ENCODE data around the gene CACNB1. TPM values are rescaled to one million over a fixed set of nuclear protein-coding genes. Genes with fewer than 3 reads are reported as not detected.
A peak's percentile ranks its signal among the peaks of the same experiment; 100 is the strongest.

Gene CACNB1
- total and polyA plus RNA-seq, 2 experiments from 2014 or later: 27.6 to 41.6 TPM

DNA sequence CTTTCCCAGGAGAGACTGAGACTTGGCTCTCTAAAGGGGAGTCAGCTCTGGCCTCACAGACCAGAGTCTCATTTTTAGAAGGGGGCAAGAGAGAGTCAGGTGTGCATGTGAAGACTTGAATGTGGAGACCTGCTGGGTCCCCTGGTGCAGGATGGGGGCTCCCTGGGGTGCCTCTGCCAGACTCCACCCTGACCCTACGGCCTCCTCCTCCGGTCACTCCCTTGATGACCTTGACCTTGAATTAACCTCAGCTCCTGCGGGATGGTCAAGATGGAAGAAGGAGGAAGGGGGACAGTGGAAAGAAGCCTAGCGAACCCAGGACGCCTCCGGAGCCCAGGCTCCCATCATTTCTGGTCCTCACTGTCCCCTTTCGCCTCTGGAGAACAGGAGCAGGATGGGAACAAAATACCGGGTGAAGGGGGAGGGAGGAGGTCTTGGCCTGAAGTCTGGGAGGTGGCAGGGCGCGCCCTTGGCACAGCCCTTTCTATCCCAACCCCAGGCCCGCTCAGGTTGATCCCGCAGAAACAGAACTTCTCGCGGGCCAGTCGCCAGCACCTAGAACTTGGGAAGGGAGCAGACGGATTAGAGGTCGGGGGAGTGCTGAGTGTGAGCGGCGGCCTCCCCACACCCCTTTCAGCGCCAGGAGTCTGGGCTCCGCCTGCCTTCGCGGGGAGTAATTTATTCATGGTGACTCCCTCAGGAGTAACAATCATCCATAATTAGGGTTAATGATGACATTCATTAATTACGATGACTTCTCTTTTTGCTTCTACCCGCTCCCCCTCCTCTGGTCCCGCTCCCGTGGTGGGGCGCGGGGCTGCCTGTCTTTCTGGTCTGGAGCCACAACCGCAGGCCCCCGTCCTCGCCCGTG lies 26.7 kb upstream of the CACNB1 start:
- no peak overlapping the region for H3K27ac ChIP-seq
- peaks cover 53% of the 10 kb centered on the region for H3K27me3 ChIP-seq
- H3K4me3 ChIP-seq: no peak overlapping the region
- H3K9me3 ChIP-seq (ENCODE audit: low read depth): no peaks in the 10 kb centered on the region
- H3K36me3 ChIP-seq: no peaks in the 10 kb centered on the region
- no peak for DNase-seq (ENCODE audit: low read depth in 1 of 2, low spot score in 1 of 2)
- peaks cover 11% of the 10 kb centered on the region for H3K4me1 ChIP-seq (ENCODE audit: low read depth)
- TF ChIP-seq, protein P1, sequence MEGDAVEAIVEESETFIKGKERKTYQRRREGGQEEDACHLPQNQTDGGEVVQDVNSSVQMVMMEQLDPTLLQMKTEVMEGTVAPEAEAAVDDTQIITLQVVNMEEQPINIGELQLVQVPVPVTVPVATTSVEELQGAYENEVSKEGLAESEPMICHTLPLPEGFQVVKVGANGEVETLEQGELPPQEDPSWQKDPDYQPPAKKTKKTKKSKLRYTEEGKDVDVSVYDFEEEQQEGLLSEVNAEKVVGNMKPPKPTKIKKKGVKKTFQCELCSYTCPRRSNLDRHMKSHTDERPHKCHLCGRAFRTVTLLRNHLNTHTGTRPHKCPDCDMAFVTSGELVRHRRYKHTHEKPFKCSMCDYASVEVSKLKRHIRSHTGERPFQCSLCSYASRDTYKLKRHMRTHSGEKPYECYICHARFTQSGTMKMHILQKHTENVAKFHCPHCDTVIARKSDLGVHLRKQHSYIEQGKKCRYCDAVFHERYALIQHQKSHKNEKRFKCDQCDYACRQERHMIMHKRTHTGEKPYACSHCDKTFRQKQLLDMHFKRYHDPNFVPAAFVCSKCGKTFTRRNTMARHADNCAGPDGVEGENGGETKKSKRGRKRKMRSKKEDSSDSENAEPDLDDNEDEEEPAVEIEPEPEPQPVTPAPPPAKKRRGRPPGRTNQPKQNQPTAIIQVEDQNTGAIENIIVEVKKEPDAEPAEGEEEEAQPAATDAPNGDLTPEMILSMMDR (IDR thresholded peaks at IDR 0.05; ENCODE audit: low read depth, low read length): no peak

DNA sequence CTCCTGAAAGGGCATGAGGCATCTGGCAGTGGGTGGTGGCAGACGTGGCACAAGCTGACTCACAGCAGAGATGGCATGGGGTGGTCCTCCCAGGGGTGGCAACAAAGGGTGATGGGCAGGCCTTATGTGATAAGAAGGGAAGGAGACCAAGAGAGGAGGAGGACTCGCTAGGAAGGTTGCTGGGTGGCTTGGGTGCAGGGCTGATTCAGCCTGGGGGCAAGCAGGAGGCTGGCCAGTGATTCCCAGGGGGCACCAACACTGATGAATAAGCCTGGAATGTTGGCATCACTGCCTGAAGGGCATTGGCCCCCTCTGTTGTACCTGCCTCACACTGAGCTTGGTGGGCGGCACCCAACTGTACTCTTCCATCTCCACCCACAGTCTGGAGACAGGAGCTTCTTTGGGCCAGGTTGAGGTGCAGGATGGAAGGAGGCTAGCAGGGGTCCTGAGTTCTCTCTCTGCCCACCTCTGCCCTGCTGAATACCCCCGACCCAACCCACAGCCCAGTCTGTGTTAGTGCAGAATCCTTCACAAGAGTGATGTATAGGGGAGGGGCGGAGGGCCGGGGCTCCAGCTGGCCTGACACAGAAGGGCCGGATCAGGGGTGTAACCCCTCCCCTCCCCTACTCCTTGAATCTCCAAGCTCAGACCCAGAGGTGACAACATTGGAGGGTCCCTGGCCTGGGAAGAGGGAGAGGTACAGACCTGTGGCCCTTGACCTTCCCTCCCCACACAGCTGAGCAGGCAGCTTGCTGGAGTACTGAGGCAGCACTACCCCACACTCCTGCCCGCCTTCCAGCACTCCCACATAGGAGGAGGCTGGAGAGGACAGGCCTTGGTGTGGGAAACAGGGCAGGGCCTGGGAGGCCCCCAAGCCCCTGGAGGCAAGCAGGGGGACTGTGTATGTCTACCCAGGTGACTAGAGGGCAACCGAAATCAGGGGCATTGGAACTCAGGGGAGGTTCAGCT lies 25.7 kb upstream of the CACNB1 start:
- Histone ChIP-seq H3K27ac (no peak overlapping the region), H3K4me3 (no peak overlapping the region), H3K27me3 (peaks cover 62% of the 10 kb centered on the region), H3K9me3 (ENCODE audit: low read depth) (no peaks in the 10 kb centered on the region), H3K4me1 (ENCODE audit: low read depth) (peaks cover 11% of the 10 kb centered on the region), H3K36me3 (no peaks in the 10 kb centered on the region)
- DNase-seq (ENCODE audit: low read depth in 1 of 2, low spot score in 1 of 2): no peak
- TF ChIP-seq, protein P1 (IDR thresholded peaks at IDR 0.05; ENCODE audit: low read depth, low read length): no peak

DNA sequence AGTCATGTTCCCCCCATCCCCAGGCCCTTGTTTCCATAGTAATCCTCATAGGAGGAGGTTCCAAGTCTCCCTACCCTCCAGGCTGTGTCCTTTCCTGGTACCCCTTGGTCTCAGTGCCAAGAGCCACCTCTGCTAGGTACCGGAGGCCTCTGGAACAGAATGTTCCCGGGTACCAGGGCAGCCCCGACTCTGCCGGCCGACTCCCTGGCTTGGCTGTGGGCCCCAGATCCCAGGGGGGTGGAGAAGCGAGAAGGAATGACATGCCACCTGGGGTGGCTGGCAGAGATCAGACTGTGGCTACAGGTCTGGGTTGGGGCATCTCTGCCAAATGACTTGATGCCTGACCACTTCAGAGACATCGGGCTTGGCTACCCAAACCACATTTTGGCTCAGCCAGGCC lies 24.7 kb upstream of the CACNB1 start:
- H3K27ac ChIP-seq: no peak overlapping the region
- H3K27me3 ChIP-seq: peaks cover 72% of the 10 kb centered on the region
- H3K4me1 ChIP-seq (ENCODE audit: low read depth): peaks cover 11% of the 10 kb centered on the region
- TF ChIP-seq, protein P1 (IDR thresholded peaks at IDR 0.05; ENCODE audit: low read depth, low read length): no peak
- no peaks in the 10 kb centered on the region for H3K36me3 ChIP-seq
- DNase-seq (ENCODE audit: low read depth in 1 of 2, low spot score in 1 of 2): no peak
- H3K4me3 ChIP-seq: no peak overlapping the region
- no peaks in the 10 kb centered on the region for H3K9me3 ChIP-seq (ENCODE audit: low read depth)

GRCh38 chr17:39221572-39221971 lies 24.1 kb upstream of the CACNB1 start:
- no peaks in the 10 kb centered on the region for H3K9me3 ChIP-seq (ENCODE audit: low read depth)
- DNase-seq (ENCODE audit: low read depth in 1 of 2, low spot score in 1 of 2): no peak
- peaks cover 76% of the 10 kb centered on the region for H3K27me3 ChIP-seq
- H3K4me1 ChIP-seq (ENCODE audit: low read depth): peaks cover 11% of the 10 kb centered on the region
- H3K4me3 ChIP-seq: no peak overlapping the region
- TF ChIP-seq, protein P1 (IDR thresholded peaks at IDR 0.05; ENCODE audit: low read depth, low read length): no peak
- no peaks in the 10 kb centered on the region for H3K36me3 ChIP-seq
- H3K27ac ChIP-seq: no peak overlapping the region

GRCh38 chr17:39219647-39220154 lies 22.2 kb upstream of the CACNB1 start:
- Histone ChIP-seq H3K4me1 (ENCODE audit: low read depth) (peaks cover 6% of the 10 kb centered on the region), H3K9me3 (ENCODE audit: low read depth) (no peaks in the 10 kb centered on the region), H3K4me3 (no peak overlapping the region), H3K27me3 (peaks cover 59% of the 10 kb centered on the region), H3K27ac (no peak overlapping the region), H3K36me3 (no peaks in the 10 kb centered on the region)
- peak in 1 of 2 donors; percentile 57 for DNase-seq (ENCODE audit: low read depth in 1 of 2, low spot score in 1 of 2)
- TF ChIP-seq, protein P1 (IDR thresholded peaks at IDR 0.05; ENCODE audit: low read depth, low read length): no peak
